ENCODE results near the gene MGP.

- no peak for TF ChIP-seq CTCF (conservative IDR thresholded peaks at IDR 0.05; ENCODE audit: low read depth in 2 of 2)
- TF ChIP-seq, protein P1, sequence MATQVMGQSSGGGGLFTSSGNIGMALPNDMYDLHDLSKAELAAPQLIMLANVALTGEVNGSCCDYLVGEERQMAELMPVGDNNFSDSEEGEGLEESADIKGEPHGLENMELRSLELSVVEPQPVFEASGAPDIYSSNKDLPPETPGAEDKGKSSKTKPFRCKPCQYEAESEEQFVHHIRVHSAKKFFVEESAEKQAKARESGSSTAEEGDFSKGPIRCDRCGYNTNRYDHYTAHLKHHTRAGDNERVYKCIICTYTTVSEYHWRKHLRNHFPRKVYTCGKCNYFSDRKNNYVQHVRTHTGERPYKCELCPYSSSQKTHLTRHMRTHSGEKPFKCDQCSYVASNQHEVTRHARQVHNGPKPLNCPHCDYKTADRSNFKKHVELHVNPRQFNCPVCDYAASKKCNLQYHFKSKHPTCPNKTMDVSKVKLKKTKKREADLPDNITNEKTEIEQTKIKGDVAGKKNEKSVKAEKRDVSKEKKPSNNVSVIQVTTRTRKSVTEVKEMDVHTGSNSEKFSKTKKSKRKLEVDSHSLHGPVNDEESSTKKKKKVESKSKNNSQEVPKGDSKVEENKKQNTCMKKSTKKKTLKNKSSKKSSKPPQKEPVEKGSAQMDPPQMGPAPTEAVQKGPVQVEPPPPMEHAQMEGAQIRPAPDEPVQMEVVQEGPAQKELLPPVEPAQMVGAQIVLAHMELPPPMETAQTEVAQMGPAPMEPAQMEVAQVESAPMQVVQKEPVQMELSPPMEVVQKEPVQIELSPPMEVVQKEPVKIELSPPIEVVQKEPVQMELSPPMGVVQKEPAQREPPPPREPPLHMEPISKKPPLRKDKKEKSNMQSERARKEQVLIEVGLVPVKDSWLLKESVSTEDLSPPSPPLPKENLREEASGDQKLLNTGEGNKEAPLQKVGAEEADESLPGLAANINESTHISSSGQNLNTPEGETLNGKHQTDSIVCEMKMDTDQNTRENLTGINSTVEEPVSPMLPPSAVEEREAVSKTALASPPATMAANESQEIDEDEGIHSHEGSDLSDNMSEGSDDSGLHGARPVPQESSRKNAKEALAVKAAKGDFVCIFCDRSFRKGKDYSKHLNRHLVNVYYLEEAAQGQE (IDR thresholded peaks at IDR 0.05; ENCODE audit: unreplicated experiment) = no peak
Measured at GRCh38 chr12:14924541-14924940, 38.9 kb upstream of the MGP start.

Measured in GM23338 (cell line).